SK-N-MC (cell line): ENCODE data around the gene TLN1.

Source experiments
- EZH2 ChIP-seq: fragments of 200-600 bp; sonication (generic); IDR thresholded peaks from one replicate; pipeline ENCODE4 v1.6.1; 2017; ENCODE audit warnings: antibody characterized with exemption
- POLR2AphosphoS5 ChIP-seq: IDR thresholded peaks from 2 replicates; pipeline ENCODE4 v1.6.1; 2012; ENCODE audit warnings: mild to moderate bottlenecking, low read depth, low read length, borderline replicate concordance

GRCh38 chr9:35691334-35691650, 40.7 kb downstream of the TLN1 start:
- TF ChIP-seq EZH2 (no peak), POLR2AphosphoS5 (no peak)
